Measurements from ENCODE around the gene FOXS1.
"Not testable (repeated sequence)": the region's sequence is repeated elsewhere in the genome, so short reads cannot be mapped to it uniquely, and the experiment has no call there.

FOXS1 gene

DNA sequence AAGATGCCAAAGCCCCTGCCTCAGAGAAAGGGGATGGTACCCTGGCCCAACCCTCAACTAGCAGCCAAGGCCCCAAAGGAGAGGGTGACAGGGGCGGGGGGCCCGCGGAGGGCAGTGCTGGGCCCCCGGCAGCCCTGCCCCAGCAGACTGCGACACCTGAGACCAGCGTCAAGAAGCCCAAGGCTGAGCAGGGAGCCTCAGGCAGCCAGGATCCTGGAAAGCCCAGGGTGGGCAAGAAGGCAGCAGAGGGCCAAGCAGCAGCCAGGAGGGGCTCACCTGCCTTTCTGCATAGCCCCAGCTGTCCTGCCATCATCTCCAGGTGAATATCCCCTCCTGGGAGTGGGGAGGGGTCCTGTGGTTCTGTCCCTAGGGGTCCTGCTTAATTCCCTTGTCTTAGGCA is 25.2 kb downstream of the FOXS1 start:
- DNase-seq, result no peak

DNA sequence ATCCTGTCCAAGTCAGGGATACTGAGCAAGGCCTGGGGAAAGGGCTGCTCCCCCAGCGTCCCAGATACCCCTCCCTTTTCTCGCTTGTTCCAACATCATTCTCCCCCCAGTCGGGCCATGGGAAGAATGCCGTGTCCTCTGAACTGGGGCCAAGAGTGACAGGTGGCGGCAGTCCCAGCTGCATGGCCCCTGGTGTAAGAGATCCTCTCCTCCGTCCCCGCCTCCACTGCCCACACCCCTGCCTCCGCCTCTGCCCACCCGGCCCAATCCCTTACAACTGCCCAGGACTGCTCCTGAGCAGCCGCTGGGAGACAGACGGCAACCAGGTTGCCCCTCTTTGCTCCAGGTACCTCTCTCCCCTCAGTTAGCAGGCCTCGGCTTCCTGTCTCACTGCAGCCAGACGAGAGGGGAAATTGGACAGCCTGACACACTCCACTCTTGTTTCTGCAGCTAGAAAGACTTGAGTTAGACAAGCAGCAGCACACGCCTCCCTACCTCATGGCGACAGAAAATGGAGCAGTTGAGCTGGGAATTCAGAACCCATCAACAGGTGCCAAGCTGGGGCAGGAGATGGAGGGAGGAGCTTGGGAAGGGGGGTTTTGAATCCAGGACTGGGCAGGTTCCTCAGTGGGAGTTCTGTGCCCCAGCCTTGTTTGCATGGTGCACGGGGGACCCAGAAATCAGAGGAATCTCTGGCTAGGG is 26.2 kb downstream of the FOXS1 start, which contains the start of gene MYLK2:
Gene MYLK2 (plus strand): TSS at position 274 of the 702 bp plus-strand sequence. CDS start 225 bp downstream, at position 499.
- DNase-seq, result no peak

DNA sequence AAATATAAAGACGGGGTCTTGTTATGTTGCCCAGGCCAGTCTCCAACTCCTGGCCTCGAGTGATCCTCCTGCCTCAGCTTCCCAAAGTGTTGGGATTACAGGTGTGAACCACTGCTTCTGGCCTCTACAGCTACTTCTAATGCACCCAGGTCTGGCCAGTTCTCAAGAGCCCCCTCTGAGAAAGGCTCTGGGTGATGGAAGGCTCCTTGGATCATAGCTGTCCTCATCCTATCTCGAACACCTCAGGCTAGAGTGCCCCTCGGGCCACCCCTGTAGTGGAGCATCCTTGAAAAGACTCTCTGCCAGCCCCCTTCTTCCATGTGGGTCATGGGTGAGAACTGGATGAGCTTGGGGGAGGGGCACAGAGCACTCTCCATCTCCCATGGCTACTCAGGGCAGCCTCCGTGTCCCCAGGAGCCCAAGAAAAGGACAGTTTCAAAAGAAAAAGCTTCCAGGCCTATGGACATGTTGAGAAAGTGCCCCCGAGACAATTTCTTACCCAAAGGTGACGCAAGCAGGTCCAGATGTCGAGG is 27.0 kb downstream of the FOXS1 start:
- DNase-seq, result no peak

DNA sequence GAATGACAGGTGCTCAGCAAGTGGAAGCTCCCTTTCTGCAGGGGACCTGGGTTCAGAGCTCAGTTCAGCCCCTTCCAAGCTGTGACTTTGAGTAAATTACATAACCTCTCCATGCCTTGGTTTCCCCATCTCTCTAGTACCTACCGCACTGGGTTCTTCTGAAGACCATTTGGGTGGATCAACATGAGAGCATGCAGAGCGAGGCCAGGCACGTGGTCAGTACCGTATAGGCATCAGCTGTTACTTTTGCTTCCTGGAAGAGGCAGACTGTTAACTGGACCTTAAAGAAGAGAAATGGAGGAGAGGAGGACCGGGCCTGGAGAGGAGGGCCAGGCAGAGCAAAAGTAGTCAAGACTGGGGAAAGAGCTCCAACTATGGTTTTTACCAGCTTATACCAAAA is 27.9 kb downstream of the FOXS1 start:
- no peak for DNase-seq

DNA sequence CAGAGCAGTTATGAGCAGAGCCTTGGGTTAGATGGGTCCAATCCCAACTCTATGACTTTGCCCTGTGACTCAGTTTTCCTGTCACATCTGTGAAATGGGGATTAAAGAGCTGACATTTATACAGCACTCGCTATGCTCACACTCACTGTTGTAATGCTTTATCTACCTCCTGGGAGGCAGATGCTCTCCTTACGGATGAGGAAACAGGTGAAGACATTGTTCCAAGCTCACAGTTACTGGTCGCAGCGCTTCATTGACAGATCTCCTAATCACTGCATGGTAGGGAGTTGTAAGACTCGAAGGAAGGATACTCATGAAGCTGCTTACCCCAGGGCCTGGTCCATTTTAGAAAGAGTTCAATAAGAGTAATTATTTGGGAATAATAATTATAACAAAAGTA is 29.2 kb downstream of the FOXS1 start:
- no peak for DNase-seq

DNA sequence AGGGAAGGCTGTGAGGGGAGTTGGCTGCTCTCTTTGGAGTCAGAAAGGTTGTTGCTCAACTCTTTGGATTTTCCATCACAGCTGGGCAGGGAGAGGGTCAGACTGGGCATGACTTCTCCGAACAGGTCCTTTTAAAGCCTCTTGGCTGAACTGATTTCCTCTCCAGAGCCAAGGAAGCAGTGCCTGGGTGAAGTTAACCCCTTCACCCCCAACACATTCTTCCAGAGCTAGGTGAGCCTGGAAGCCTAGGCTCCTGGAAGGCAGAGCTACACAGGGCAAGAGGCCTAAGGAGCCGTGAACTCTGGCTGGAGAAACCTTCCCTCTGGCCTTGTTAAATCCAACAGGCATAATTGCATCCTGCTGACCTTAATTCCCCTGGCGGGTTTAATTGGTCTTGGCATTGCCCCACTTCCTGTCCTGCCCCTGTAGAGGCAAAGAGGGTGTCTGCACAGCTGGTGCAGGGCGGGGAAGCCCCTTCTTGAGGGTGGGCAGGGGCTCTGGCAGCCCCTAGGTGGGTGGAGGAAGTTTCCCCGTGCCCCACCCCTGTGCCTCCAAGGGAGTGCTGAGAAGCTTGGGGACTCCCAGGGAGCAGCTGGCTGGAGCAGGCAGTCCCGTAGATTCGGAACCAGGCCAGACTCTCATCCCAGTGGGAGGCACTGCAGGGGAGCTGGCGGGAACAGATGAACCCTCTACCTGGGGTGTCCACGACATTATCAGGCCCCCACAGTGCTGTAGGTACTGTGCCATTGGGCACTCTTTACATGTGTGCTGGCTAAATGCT is 29.8 kb downstream of the FOXS1 start:
- no peak for DNase-seq

DNA sequence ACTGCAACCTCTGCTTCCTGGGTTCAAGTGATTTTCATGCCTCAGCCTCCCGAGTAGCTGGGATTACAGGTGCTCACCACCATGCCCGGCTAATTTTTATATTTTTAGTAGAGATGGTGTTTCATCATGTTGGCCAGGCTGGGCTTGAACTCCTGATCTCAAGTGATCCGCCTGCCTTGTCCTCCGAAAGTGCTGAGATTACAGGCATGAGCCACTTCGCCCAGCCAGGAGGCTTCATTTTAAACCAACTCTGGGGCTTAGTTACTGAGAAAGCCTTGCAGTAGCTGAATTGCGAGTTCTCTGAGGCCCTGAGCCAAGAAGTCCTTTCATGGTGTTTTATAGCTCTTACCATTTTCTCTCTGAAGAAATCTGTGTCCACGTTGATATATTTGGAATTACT is 31.3 kb downstream of the FOXS1 start:
- not testable (repeated sequence) for DNase-seq

DNA sequence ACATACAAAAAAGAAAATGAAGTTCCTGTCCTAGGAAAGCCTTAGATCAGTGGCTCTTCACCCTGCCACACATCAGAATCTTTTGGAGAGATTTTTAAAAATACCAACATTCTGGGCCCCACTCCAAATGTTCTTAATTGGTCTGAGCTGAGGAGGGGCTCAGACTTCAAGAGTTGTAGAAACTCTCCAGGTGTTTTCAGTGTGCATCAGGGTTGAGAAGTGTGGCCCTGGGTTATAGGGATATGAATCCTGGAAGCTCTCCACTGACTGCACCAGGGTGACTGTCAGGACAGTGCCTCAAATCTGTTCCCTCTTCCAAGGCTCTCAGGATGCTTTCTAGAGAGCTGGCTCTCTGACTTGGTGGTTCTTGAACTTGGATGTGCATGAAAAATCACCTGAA is 31.8 kb downstream of the FOXS1 start:
- no peak for DNase-seq

DNA sequence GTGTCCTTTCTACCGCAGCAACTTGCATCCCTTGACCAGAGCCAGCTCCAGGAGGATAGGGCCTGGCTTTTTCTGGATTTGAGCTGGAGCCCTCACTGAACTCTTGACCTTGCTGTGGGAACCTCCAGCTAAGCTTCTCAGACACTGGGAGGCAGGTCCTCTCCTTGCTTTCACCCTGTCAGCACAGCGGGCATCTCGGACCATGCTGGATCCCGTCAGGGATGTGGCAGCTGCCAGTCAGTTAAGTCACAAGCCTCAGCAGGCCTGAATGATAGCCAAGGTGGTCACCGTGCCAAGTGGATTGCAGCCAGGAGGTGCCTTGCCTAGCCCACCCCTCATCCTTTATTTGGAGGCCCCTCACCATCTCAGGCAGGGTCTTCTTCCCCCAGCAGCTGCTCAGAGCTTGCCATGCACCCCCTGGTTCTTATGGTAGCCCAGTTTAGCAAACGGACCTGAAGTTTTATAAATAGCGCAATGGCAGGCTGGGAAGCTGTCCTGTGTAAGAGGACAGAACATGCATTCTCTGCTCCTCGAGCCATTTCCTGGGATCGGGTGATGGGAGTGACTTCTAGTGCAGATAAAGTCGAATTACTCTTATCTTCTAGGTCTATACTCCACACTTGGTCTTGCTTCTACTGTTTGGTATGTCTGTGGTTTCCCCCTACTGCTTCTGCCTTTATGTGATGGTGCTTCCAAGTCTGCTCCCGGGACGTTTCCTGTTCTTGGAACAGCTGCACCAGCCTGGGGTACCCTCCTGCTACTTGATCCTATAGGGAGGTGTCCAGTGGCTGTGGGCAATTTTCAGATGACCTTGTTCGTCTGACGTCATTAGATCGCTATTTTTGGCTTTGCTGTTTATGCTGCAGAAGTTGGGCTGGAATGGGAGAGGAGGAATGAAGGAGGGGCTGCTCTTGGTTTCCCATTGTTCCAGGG is 33.3 kb downstream of the FOXS1 start:
- DNase-seq, result no peak

DNA sequence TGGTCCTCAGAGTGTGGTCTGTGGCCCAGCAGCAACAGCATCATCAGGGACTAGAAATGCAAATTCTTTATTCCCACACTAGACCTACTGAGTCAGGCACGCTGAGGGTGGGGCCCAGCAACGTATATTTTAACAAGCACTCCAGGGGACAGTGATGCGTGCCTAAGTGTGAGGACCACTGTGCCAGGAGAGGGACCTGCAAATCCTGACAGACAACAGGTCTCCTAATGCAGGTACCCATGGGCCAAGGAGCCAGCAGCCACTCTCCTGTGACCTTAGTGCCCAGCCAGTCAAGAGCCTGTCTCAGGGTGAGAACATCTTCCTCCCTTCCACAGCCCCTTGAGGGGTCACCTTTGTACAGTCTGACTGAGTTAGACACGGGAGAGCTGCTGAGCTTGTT is 34.2 kb downstream of the FOXS1 start:
- DNase-seq, result no peak

DNA sequence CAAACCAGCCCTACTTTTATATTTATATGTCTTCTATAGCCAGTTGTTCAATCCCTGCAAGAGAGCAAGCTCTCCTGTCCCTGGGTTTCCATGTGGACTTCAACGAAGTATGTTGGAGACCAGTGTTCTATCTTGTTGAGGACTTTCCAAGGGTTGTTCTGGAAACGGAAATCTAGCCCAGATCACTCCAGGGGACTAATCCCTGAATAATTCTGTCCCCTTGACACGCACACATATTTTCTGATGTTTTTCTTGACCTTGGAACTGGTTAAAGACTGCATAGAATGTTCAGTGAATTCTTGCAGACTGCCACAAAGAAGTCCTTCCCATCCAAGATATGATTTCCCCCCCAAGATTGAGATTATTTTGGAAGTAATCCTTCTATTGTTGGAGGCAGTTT is 35.7 kb downstream of the FOXS1 start:
- no peak for DNase-seq

DNA sequence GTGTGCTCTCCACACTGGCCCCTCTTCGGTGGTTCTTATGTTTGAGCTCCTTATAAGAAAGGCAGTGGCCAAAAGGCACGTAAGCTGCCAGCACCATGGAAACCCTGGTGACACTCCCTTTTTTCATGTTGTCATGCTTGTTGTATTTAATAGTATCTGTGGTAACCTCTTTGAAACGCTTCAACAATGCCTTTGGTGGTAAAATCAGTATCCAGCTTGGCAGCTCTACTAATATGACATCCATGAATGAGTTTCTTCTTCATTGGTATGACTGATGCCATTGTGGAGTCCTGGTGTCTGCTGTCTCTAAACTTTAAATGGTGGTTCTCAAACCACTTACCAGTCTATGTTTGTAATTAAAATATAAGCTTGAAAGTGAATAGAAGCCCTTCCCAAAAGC is 36.9 kb downstream of the FOXS1 start:
- DNase-seq, result no peak

DNA sequence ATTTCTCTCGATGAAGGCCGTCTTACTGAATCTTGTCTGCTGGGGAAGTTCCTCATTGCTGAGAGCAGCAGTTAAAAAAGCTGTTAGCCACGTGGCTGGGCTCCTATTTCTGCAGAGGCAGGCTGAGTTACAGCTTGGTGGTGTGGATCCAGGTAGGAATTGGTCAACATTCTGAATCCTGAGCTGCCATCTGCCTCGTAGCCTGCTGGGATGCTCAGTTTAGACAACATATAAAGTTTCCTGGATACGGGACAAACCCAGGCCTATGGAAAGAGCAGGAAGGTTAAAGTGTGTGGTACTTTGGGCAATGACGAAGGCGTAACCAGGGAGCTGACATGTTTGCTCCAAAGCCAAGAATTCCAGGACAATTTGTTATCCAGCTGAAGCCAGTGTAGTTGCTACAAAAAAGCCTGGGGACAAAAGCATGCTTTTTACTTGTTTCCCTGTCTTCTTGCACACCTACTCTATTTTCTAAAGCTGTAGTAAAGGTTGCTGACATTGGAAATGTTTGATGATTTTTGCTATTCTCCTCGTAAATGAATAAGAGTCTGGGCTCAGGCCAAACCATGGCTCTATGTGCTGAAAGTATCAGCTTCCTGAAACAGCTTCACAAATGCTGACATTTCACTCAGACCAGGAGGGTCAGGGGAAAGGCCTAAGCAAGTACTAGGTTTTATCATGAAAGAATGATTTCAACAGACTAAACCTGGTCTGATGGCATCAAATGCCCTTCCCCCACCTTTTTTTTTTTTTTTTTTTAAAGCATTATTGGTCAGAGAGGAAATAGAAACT is 38.6 kb downstream of the FOXS1 start:
- no peak for DNase-seq

DNA sequence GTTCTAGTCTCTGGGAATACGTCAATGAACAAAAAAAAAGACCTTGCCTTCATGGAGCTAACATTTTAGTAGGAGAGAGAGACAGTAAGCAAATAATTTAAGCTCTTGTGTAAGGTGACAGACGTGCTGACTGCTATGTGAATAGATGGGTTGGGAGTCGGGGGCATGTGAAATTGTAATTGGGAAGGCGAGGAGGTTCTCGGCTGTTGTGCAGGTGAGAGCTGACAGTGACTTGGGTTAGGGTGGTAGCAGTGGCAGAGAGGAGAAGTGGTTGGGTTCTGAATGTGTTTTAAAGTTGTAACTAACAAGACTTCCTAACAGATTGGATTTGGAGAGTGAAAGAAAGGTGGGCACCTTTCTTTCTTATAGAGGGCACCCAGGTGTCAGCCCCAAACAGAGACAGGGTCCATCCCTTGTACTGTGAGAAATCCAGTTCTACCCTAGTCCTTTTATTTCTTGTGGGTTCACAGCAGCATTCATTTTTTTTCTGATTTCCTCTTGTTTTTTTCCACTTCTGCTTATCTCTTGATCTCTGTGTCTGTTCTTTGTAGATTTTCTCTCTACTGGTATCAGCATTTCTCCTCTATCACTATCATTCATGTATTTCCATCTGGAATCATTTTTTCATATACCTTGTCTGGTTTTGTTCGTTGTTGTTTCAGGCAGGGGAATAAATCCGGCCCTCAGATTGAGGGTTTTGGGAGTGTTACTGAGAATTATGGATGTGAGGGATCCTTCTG is 41.7 kb downstream of the FOXS1 start:
- DNase-seq, result no peak

DNA sequence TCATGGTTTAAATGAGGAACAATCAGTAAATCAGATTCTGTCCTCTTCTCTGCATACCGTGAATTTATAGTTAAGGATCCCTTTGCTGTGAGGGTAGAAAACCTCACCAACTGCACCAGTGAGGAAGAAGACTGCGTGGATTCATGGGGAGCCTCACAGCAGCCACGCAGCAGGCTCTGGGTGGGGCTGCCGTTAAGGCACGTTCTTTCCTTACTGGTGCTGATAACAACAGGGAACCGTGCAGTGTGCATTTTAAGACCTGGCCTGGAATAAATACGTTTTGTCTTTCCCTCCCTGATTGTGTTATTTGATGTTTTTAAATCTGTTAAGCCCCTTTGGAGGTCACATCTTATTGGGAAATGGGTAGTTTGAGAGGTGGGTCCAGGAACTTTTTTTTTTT is 43.9 kb downstream of the FOXS1 start:
- no peak for DNase-seq

DNA sequence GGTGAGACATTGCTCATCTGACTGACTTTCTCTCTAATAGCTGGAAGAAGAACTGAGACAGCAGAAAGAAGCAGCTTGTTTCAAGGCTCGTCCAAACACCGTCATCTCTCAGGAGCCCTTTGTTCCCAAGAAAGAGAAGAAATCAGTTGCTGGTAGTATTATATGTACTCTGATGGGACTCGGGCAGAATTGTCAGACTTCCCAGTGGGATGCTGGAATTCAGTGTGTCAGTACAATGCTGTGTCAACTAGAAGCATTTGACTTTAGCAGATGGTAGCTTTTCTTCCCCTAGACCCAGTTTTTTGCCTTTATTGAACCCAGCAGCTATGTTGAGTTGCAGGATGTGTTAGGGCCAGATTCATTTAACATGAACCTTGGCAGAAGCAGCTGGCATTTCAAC is 48.0 kb downstream of the FOXS1 start:
- DNase-seq, result no peak
